Keratinocyte (primary cell): ENCODE results near the gene ITIH5.

Experiments used
- EZH2 ChIP-seq: IDR thresholded peaks from one replicate; pipeline ENCODE4 v1.6.1; 2012; ENCODE audit warnings: inconsistent platforms, mild to moderate bottlenecking, low read length, moderate library complexity
- TF ChIP-seq, protein P1 (sequence below), 3 experiments: IDR thresholded peaks in 1 of 3; conservative IDR thresholded peaks in 1 of 3; optimal IDR thresholded peaks in 1 of 3; 2 replicates in 2 of 3; 3 replicates in 1 of 3; pipeline versions ENCODE3 to v1.5.1; 2011; ENCODE audit warnings: low read length in 3 of 3, mild to moderate bottlenecking in 3 of 3, moderate library complexity in 2 of 3, control low read depth in 1 of 3, inconsistent platforms in 1 of 3; ENCODE audit not compliant: insufficient read depth in 2 of 3; ENCODE audit errors: extremely low read depth in 1 of 3

DNA sequence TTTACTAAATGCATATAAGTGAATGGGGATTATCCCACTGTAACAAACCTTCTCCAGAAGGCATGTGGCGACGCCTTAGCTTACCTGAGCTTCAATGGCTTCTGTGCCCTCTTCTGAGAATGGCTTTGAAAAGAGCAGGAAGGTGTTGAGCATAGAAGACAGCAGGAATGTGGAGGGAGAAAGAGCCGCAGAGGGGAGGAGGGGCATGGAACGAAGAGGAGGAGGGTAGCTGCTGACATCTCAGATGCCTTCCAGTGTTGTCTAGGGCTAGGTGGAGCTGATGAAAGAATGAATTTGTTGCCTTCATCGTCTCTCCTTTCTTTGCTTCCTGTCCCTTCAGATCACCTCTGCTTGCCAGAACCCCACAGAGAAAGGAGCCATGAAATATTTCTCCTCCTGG lies 86.2 kb downstream of the ITIH5 start:
- TF ChIP-seq, protein P1, sequence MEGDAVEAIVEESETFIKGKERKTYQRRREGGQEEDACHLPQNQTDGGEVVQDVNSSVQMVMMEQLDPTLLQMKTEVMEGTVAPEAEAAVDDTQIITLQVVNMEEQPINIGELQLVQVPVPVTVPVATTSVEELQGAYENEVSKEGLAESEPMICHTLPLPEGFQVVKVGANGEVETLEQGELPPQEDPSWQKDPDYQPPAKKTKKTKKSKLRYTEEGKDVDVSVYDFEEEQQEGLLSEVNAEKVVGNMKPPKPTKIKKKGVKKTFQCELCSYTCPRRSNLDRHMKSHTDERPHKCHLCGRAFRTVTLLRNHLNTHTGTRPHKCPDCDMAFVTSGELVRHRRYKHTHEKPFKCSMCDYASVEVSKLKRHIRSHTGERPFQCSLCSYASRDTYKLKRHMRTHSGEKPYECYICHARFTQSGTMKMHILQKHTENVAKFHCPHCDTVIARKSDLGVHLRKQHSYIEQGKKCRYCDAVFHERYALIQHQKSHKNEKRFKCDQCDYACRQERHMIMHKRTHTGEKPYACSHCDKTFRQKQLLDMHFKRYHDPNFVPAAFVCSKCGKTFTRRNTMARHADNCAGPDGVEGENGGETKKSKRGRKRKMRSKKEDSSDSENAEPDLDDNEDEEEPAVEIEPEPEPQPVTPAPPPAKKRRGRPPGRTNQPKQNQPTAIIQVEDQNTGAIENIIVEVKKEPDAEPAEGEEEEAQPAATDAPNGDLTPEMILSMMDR (optimal IDR thresholded peaks at IDR 0.05 in 1 of 3, IDR thresholded peaks at IDR 0.05 in 1 of 3, conservative IDR thresholded peaks at IDR 0.05 in 1 of 3; ENCODE audit: extremely low read depth in 1 of 3, insufficient read depth in 2 of 3, low read length in 3 of 3), result no peak
- TF ChIP-seq EZH2, result no peak
